HG03378 (cell line): Measurements from ENCODE around the gene NFATC1.

Source experiments
- ATAC-seq: cut with Tn5 transposase; IDR thresholded peaks from one replicate; pipeline ENCODE4 v1.9.1; 2021; ENCODE audit warnings: mild to moderate bottlenecking, moderate library complexity; ENCODE audit not compliant: unreplicated experiment

The NFATC1 gene

GRCh38 chr18:79529296-79529695 is 133.6 kb downstream of the NFATC1 start:
- no peak for ATAC-seq

GRCh38 chr18:79529991-79530390 is 134.3 kb downstream of the NFATC1 start:
- ATAC-seq = no peak

DNA sequence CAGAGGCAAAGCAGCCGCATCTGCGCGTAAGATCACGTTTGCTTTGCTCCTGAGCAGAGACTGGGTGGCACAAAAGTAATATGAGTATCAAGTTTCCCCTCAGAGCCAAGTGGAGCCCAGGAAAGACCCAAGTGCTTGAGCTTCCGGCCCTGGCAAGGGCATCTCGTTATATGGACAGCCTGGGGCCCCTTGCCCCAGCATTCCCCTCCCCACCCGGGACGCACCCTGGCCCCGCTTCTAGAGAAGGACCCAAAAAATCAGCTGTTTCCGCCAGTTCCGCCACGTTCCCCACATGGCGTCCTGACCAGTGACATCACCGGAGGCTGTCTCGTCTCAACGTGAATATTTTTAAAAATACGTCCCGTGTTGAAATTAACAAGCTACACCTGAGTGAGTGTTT is 135.1 kb downstream of the NFATC1 start:
- no peak for ATAC-seq

- no peak for ATAC-seq
Observed at GRCh38 chr18:79531386-79531785, 135.7 kb downstream of the NFATC1 start.

DNA sequence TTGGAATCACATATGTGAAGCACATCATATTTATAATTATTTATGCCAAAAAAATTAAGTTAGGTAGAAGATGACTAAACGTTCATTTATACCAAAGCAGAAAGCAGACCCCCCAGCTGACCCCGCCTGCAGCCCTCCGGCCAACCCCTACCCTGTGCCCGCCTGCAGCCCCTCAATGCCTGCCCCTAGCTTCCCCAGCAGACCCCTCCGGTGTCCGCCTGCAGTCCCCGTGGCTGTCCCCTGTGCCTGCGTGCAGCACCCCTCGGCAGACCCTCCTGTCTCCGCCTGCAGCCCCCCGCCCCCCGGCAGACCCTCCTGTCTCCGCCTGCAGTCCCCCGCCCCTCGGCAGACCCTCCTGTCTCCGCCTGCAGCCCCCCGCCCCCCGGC is 136.2 kb downstream of the NFATC1 start:
- no peak for ATAC-seq

DNA sequence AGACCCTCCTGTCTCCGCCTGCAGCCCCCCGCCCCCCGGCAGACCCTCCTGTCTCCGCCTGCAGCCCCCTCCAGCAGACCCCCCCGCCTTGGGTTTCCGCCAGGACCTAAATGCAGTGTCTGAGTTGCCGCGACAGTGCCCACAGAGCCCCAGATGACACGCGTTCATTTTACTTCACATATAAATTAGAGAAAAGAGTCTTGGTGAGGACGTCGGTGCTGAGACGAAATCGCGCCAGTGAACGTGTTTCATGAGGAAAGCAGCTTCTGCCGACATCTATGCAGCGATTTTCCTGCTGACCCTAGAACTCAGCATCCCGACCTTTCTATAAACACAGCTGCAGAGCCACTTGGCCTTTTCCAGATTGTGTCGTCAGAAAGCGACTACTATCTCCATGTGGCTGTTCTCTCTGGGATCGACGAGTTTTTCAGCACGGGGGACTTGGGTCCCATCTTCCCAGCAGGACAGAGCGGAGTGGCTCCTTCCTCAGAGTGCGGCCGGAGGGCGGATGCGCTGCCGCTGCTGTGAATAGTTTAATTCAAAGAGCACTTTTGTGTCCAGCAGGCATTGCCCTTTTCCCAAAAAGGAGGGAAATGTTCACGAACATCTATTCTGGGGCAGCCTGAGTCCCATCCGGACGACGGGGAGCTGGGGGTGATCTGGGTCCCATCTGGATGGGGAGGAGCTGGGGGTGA is 136.7 kb downstream of the NFATC1 start:
- ATAC-seq = no peak

DNA sequence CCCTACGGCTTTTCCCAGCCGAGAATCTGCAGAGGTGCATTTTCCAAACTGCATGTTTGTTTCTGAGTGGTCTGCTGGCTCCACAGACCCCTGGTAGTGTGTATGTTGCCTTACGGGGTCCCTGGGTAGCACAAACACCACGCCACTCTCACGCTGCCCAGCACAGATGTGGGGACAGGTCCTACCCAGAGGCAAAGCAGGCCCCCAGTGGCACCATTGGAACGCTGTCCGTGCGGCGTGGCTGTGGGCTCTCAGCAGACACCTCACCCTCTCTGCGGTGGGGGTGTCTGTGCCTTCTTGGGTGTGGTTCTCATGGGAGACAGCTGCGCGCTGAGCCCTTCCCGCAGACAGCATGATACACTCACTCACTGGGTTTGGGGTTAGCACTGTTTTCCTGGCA is 137.4 kb downstream of the NFATC1 start:
- ATAC-seq = no peak

DNA sequence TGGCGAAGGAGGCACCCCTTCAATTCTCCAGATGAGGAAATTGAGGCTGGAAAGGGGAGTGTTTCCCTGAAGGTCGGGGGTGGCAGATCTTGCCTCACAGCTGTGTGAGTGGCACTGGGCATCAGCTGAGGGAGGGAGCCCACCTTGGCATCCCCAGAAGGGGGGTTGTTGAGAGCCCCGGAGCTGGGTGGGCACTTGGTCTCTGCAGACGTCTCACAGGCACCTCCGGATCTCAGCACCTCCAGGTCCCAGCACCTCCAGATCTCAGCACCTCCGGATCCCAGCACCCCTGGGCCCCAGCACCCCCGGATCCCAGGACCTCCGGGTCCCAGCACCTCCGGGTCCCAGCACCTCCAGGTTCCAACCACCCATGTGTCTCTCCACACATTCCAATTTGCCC is 137.9 kb downstream of the NFATC1 start:
- ATAC-seq = no peak

- ATAC-seq = no peak
Observed at GRCh38 chr18:79534356-79534755, 138.6 kb downstream of the NFATC1 start.

GRCh38 chr18:79537758-79538157 is 142.0 kb downstream of the NFATC1 start:
- no peak for ATAC-seq

GRCh38 chr18:79538635-79539034 is 142.9 kb downstream of the NFATC1 start:
- ATAC-seq = no peak

- no peak for ATAC-seq
Observed at GRCh38 chr18:79540161-79540903, 144.6 kb downstream of the NFATC1 start.

DNA sequence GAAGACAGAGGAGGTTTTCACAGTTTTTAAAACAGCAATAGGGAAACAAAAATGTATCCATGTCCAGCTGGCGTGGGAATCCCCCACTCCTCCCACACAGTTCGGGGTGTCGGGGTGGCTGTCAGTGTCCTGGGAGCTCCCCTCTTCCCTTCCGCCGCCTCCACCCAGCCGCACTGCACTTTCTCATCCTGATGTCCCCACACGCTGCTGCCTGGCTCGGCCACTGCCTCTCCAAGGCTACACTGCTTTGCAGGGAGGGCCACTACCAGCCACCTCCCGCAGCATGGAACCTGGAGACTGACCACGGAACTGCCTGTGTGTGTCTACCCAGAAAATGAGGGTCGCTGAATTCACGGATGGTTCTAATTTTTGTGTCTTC is 145.2 kb downstream of the NFATC1 start:
- no peak for ATAC-seq

GRCh38 chr18:79542213-79542612 is 146.5 kb downstream of the NFATC1 start:
- ATAC-seq = no peak

- ATAC-seq = no peak
Observed at GRCh38 chr18:79542876-79543750, 147.4 kb downstream of the NFATC1 start.

GRCh38 chr18:79543861-79544385 is 148.2 kb downstream of the NFATC1 start:
- no peak for ATAC-seq

DNA sequence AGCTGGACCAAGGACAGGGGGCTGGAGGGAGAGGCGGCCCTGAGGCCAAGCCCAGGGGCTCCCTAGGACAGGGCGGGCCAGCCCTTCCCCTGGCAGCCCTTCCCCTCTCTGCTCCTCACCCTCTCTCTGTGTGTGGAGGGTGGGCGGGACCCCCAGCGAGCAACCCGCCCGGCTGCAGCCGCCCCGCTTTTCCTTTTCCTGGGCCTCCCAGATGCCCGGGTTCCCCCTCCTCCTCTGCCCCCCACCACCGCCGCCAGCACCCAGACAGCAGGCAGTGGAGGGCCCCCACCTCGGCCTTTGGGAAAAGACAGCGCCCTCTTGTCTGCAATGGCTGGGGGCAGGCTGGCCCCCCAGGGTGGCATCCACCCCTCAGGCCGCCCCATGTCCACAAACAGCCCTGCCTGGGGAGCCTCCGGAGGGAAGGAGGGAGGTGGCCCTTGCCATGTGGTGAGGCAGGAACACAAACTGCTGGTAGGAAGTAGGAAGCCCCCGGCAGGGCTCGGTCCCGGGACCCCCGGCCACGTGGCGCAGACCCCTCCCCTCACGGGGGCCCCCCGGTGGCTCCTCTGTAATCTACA is 148.7 kb downstream of the NFATC1 start:
- ATAC-seq = no peak

DNA sequence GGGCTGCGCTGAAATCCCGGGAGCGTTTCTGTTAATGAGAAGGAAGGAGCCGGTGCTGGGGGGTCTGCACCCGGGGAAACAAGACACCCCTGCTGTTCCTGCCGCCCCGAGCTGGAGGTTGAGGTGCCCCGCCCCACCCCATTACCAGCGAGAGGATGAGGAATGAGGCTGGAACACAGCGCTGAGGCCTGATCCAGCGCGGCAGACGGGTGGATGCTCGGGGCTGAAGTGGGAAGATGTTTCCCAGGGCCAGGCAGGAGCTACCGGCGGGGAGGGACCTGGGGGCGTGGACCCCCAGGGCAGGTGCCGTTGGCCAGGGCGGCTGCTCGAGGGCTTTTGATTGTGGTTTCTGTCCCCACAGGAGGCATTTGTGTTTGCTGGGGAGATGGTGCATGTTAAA is 149.5 kb downstream of the NFATC1 start:
- no peak for ATAC-seq

DNA sequence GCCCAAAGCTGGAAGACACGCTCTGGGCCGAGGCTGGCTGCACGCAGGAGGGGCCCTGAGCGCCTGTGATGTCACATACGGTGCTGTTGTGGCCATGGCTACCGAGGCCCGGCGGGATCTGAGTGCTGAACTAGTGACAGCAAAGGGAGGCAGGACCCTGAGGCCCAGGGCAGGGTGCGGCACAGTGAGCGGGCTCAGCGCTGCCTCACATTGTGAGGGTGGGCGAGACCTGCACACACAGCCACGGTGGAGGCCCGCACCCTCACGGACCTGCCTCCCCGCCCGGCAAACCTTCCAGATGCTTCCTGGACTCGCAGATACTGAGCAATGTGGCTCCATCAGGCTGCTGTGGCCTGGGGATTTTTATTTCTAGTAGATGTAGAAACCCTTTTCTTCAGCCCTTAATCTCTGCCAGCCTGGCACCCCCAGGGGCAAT is 150.0 kb downstream of the NFATC1 start:
- no peak for ATAC-seq

DNA sequence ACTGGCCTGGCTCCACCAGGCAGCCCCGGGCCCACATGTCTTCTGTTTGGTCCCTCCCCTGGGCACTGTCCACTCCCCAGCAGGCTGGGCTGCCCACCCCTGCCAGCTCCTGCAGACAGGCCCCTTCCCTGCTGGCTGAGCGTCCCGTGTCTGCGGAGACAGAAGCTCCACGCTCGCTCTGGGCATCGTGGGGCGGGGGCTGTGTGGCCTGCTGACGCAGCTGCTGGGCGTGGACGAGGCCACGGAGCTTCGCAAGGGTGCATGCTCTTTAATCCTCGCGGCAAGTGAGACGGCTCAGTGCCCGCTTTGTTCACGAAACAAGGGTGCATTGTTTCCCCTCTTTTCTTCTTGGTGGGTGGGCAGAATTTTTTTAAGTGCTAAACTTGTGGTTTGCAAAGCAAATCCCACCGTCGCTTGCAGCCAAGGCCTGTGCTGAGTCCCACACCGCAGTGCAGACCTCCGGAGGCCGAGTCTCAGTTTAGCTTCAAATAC is 151.1 kb downstream of the NFATC1 start:
- ATAC-seq = no peak
